PC-9 (cell line): ENCODE results near the gene FTO.

ENCODE experiments used
- CTCF ChIP-seq: fragments of 200-600 bp; sonication (generic); conservative IDR thresholded peaks from 2 replicates; pipeline ENCODE4 v1.6.1; 2017; ENCODE audit warnings: mixed run types, antibody characterized with exemption, mild to moderate bottlenecking, moderate library complexity
- EZH2 ChIP-seq: fragments of 200-600 bp; sonication (generic); IDR thresholded peaks from 2 replicates; pipeline ENCODE4 v1.8.0; 2017; ENCODE audit warnings: antibody characterized with exemption, low read depth

- no peak for TF ChIP-seq CTCF
- TF ChIP-seq EZH2 = no peak
Measured at GRCh38 chr16:54030451-54030850, 326.5 kb downstream of the FTO start.
